K562 (cell line): ENCODE results near the gene MKS1. TPM values are rescaled to one million over a fixed set of nuclear protein-coding genes. Genes with fewer than 3 reads are reported as not detected.

ENCODE experiments used
- ATAC-seq: fragments of 200-7000 bp; cut with Tn5 transposase; 3 replicates; pipeline ENCODE4 v1.9.1; 2020; ENCODE audit warnings: moderate library complexity
- BruUV-seq: library from RNA; stranded (reverse); fragments of 400-500 nt; replicated peaks from 2 replicates; lab custom pipeline; 2021; lab: Mats Ljungman, UMichigan
- CTCF ChIA-PET: fragments of 300-600 bp; formaldehyde crosslinking; extraction: SDS; loops from one replicate; lab custom pipeline; 2021; ENCODE audit warnings: low intra/inter-chr PET ratio; lab: Yijun Ruan, JAX
- POLR2A ChIA-PET: fragments of 300-600, 350-650 bp; sonication (Branson Sonifier 250); formaldehyde crosslinking; extraction: SDS; loops from one replicate; lab custom pipeline; 2021; ENCODE audit warnings: antibody characterized with exemption, inconsistent platforms; lab: Yijun Ruan, JAX
- DNase-seq, 4 experiments: peaks; one replicate each; pipeline versions ENCODE4 v3.0.0 to v3.0.0-alpha.2; 2011 to 2018; ENCODE audit warnings: low spot score in 3 of 4, mixed read lengths in 3 of 4; ENCODE audit errors: extremely low read depth in 1 of 4
- FAIRE-seq: peaks from 2 replicates; lab custom pipeline; 2011; peaks lifted over from hg19 to GRCh38; lab: Jason Lieb, UNC
- H2AFZ ChIP-seq: 2 replicates; pipeline ENCODE4 v1.6.0; 2011; ENCODE audit warnings: low read depth, low read length, control low read depth, inconsistent platforms
- H3K27ac ChIP-seq: fragments of 200-600 bp; 3 replicates; pipeline ENCODE4 v1.8.0; 2011; ENCODE audit warnings: low read depth, mild to moderate bottlenecking, control low read depth, inconsistent platforms, low read length, moderate library complexity, mixed read lengths; ENCODE audit errors: extremely low read depth
- H3K27me3 ChIP-seq, 2 experiments: fragments of 300-600 bp in 1 of 2; 2 replicates in 1 of 2; 3 replicates in 1 of 2; pipeline versions ENCODE4 v1.6.0 to v1.8.0; 2011; ENCODE audit warnings: inconsistent platforms in 2 of 2, low read length in 2 of 2, mild to moderate bottlenecking in 1 of 2, mixed read lengths in 1 of 2, moderate library complexity in 1 of 2; ENCODE audit not compliant: control insufficient read depth in 2 of 2, insufficient read depth in 2 of 2
- H3K36me3 ChIP-seq: fragments of 300-600 bp; 3 replicates; pipeline ENCODE4 v1.8.0; 2011; ENCODE audit warnings: mild to moderate bottlenecking, low read length, inconsistent platforms; ENCODE audit not compliant: control insufficient read depth, insufficient read depth
- H3K4me1 ChIP-seq, 2 experiments: fragments of 200-600 bp in 1 of 2; replicated peaks in 1 of 2; 2 replicates in 1 of 2; 3 replicates in 1 of 2; pipeline versions ENCODE4 v1.5.1 to v1.8.0; 2011; ENCODE audit warnings: inconsistent platforms in 2 of 2, low read length in 2 of 2, mild to moderate bottlenecking in 1 of 2, mixed read lengths in 1 of 2, moderate library complexity in 1 of 2; ENCODE audit not compliant: control insufficient read depth in 2 of 2, insufficient read depth in 2 of 2
- H3K4me2 ChIP-seq: 2 replicates; pipeline ENCODE4 v1.6.1; 2011; ENCODE audit warnings: low read length, control low read depth, inconsistent platforms, mixed read lengths; ENCODE audit not compliant: insufficient read depth
- H3K4me3 ChIP-seq: fragments of 200-600 bp; sonication (generic), shearing (Covaris generic); 2 replicates; pipeline ENCODE4 v1.5.1; 2016; ENCODE audit warnings: control low read depth, inconsistent platforms
- H3K79me2 ChIP-seq: fragments of 200-600 bp; 3 replicates; pipeline ENCODE4 v1.8.0; 2011; ENCODE audit warnings: low read length, inconsistent platforms; ENCODE audit not compliant: control insufficient read depth, insufficient read depth
- H3K9ac ChIP-seq, 2 experiments: 2 replicates each; pipeline versions ENCODE4 v1.6.0 to v1.6.1; 2011; ENCODE audit warnings: low read depth in 2 of 2, low read length in 2 of 2, control low read depth in 1 of 2, inconsistent platforms in 1 of 2, mild to moderate bottlenecking in 1 of 2, mixed read lengths in 1 of 2; ENCODE audit not compliant: insufficient read depth in 1 of 2
- H3K9me1 ChIP-seq: one replicate; pipeline ENCODE4 v1.6.0; 2011; ENCODE audit warnings: inconsistent platforms, mild to moderate bottlenecking, low read length, moderate library complexity; ENCODE audit not compliant: control insufficient read depth, insufficient read depth
- H3K9me3 ChIP-seq: replicated peaks from 2 replicates; pipeline ENCODE4 v1.5.1; 2011; ENCODE audit warnings: low read depth, low read length, inconsistent platforms; ENCODE audit not compliant: control insufficient read depth, insufficient read depth
- H4K20me1 ChIP-seq: replicated peaks from 2 replicates; pipeline ENCODE4 v1.6.1; 2011; ENCODE audit warnings: low read length, inconsistent platforms, mixed read lengths; ENCODE audit not compliant: control insufficient read depth, insufficient read depth
- ARID3A ChIP-seq: IDR thresholded peaks from 2 replicates; pipeline ENCODE4 v1.6.1; 2012; ENCODE audit warnings: low read depth, low read length, improper control_type of control experiment, borderline replicate concordance
- CTCF ChIP-seq, 3 experiments: IDR thresholded peaks in 2 of 3; conservative IDR thresholded peaks in 1 of 3; 2 replicates each; pipeline ENCODE4 v1.5.1; 2011 to 2012; ENCODE audit warnings: low read length in 3 of 3, mild to moderate bottlenecking in 3 of 3, control low read depth in 2 of 3, improper control_type of control experiment in 1 of 3, inconsistent platforms in 1 of 3, low read depth in 1 of 3, mixed read lengths in 1 of 3, moderate library complexity in 1 of 3; ENCODE audit not compliant: insufficient read depth in 2 of 3
- KLF13 ChIP-seq: fragments of 450-650 bp; IDR thresholded peaks from 2 replicates; pipeline ENCODE4 v1.6.1; 2016; ENCODE audit warnings: missing genetic modification characterization, low read depth, mild to moderate bottlenecking, missing compliant biosample characterization, moderate library complexity, borderline replicate concordance
- SIN3B ChIP-seq: fragments of 450-650 bp; IDR thresholded peaks from 2 replicates; pipeline ENCODE4 v1.6.1; 2017; ENCODE audit warnings: low read depth, mild to moderate bottlenecking, moderate library complexity
- SIX5 ChIP-seq, 2 experiments: IDR thresholded peaks; 2 replicates each; pipeline ENCODE4 v1.6.1; 2011; ENCODE audit warnings: low read length in 2 of 2, borderline replicate concordance in 1 of 2, low read depth in 1 of 2, mild to moderate bottlenecking in 1 of 2, moderate library complexity in 1 of 2; ENCODE audit not compliant: insufficient read depth in 1 of 2
- ZFP36 ChIP-seq: fragments of 150-350 bp; IDR thresholded peaks from 2 replicates; pipeline ENCODE4 v1.6.1; 2018; ENCODE audit warnings: low read length, low read depth; ENCODE audit not compliant: partially characterized antibody
- ZNF165 ChIP-seq: fragments of 250-450 bp; sonication (Bioruptor Pico); IDR thresholded peaks from 2 replicates; pipeline ENCODE4 v1.4.0; 2020; ENCODE audit warnings: borderline replicate concordance
- ZNF217 ChIP-seq: sonication (generic); formaldehyde crosslinking; IDR thresholded peaks from 2 replicates; pipeline ENCODE4 v1.8.0; 2022; ENCODE audit warnings: mild to moderate bottlenecking, missing genetic modification reagents
- ZNF311 ChIP-seq: fragments of 250-450 bp; sonication (Bioruptor Pico); IDR thresholded peaks from 2 replicates; pipeline ENCODE4 v1.4.0; 2020; ENCODE audit warnings: mild to moderate bottlenecking, moderate library complexity
- ZNF707 ChIP-seq: fragments of 250-450 bp; sonication (Bioruptor Pico); conservative IDR thresholded peaks from 2 replicates; pipeline ENCODE4 v1.8.0; 2022; ENCODE audit warnings: inconsistent platforms, mild to moderate bottlenecking, moderate library complexity
- WGBS: fragments of 100-300 bp; shearing (Covaris generic); methylation state at CpG from one replicate; pipeline ENCODE4 v1.1.6; 2016; ENCODE audit warnings: low coverage, mixed read lengths; ENCODE audit not compliant: insufficient coverage; ENCODE audit errors: missing lambda C conversion rate; 5-methylcytosine and 5-hydroxymethylcytosine counted together
- in situ Hi-C: fragments of 300-500 bp; cut with MboI; formaldehyde crosslinking; loops from 4 replicates; pipeline ENCODE4 v1.15.0; 2018; ENCODE audit warnings: inconsistent platforms, mixed read lengths
- intact Hi-C: fragments of 100-400 bp; cut with micrococcal nuclease; formaldehyde crosslinking; loops from 2 replicates; pipeline ENCODE4 v1.14.2; 2022
- polyA plus RNA-seq, 8 experiments: library from polyadenylated mRNA; depleted of rRNA in 4 of 8; stranded (reverse) in 5 of 8; unstranded in 3 of 8; fragments of >200 nt; fragmentation: Nextera tagmentation in 2 of 8; fragmentation: Illumina TruSeq in 1 of 8; extraction: Ambion mirVana in 2 of 8; extraction: Trizol in 1 of 8; gene quantifications; 2 replicates each; pipeline versions ENCODE4 v1.2.1 to v1.2.3, GENCODE V29; 2011 to 2014; ENCODE audit warnings: inconsistent platforms in 1 of 8, missing spikeins in 1 of 8
- total RNA-seq, 7 experiments: library from RNA; depleted of rRNA in 6 of 7; stranded (reverse); fragments of >200 nt in 6 of 7; fragmentation: Illumina TruSeq in 2 of 7; extraction: Trizol in 2 of 7; gene quantifications; 2 replicates each; pipeline versions ENCODE4 v1.2.1 to v1.2.3, GENCODE V29; 2011 to 2021; ENCODE audit warnings: low replicate concordance in 1 of 7

The MKS1 gene
- total and polyA plus RNA-seq, 9 of the 15 experiments (the other 6 are each of a cell fraction or from before 2014, with no cell fraction given): 16.3 to 31.0 (median 25.9) TPM

- peak; percentile 16 to 34 (median 31); a peak in 4 of 6 replicates for TF ChIP-seq CTCF (IDR thresholded peaks at IDR 0.05 in 2 of 3, conservative IDR thresholded peaks at IDR 0.05 in 1 of 3; ENCODE audit: insufficient read depth in 2 of 3, low read depth in 1 of 3, low read length in 3 of 3)
- no peak for TF ChIP-seq KLF13 (tag)
Observed at GRCh38 chr17:58254803-58255202, 35.7 kb upstream of the MKS1 start (continued).

GRCh38 chr17:58253082-58253481 lies 34.0 kb upstream of the MKS1 start:
- WGBS: 9% methylated on average over 3 of the region's 3 CpGs
- Histone ChIP-seq H3K27me3 (peaks cover 0 to 9% of the 10 kb centered on the region in 2 experiments; a peak in 1 of 5 replicates), H3K9me1 (no peaks in the 10 kb centered on the region), H3K9me3 (no peaks in the 10 kb centered on the region; the same call in 1 of the 2 replicates), H3K9ac (no peak overlapping the region), H2AFZ (no peak overlapping the region), H4K20me1 (no peaks in the 10 kb centered on the region), H3K36me3 (no peaks in the 10 kb centered on the region), H3K4me2 (no peak overlapping the region), H3K79me2 (no peaks in the 10 kb centered on the region), H3K4me3 (no peak overlapping the region), H3K27ac (no peak overlapping the region), H3K4me1 (peaks cover 3 to 15% of the 10 kb centered on the region in 2 experiments; a peak in 3 of 5 replicates)
- in situ Hi-C loops (no loop called here), intact Hi-C loops (loop anchor here (5.0 kb wide), 1 partner anchor 131 kb away; no protein-coding TSS in a partner anchor)
- no peak for DNase-seq
- no peak for FAIRE-seq
- ATAC-seq: no peak
- TF ChIP-seq ZNF165 (CRISPR knock-in tag): no peak
- no peak for TF ChIP-seq ZNF707 (CRISPR knock-in tag)
- no peak for TF ChIP-seq ARID3A
- TF ChIP-seq SIN3B: no peak
- TF ChIP-seq SIX5 (IDR thresholded peaks at IDR 0.05; ENCODE audit: borderline replicate concordance in 1 of 2, insufficient read depth in 1 of 2, low read depth in 1 of 2, low read length in 2 of 2): no peak
- TF ChIP-seq ZFP36: no peak
- TF ChIP-seq ZNF311 (CRISPR knock-in tag): no peak
- no peak for TF ChIP-seq ZNF217 (CRISPR knock-in tag)
- BruUV-seq: no TSS peak
- ChIA-PET CTCF (no interaction called here), POLR2A (interaction anchor here (0.7 kb wide), 1 partner anchor 27 kb away, joined by 3 read pairs; no protein-coding TSS in a partner anchor)
